ENCODE results near the gene PTPN14.
A peak's percentile ranks its signal among the peaks of the same experiment; 100 is the strongest.

The PTPN14 gene

DNA sequence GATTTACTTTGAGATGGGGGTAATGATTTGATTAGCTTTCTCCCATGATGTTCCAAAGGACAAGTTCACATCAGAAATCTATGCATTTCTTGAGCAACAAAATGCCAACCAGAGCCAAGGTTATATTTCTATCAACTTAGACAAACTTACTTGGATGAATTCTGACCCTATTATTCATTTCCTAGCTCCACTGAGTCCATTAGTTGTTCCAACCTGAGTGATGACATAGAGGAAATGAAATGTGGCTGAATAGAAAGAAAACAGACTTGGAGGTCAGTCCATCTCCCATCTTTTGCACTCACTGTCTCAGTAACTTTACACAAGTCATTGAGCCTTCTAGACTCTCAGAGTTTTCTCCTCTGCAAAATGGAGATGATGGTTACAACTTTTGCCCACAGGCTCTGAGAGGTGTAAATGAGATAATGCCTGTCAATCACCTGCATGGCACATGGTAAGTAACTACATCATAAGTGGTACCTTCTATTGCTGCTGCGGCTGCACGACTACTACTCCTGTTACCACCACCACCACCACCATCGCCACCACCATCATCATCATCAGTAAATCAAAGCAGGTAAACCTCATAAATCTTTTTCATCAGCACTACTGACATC is 98.2 kb downstream of the PTPN14 start:
- DNase-seq (ENCODE audit: low read depth), result peak; percentile 15

DNA sequence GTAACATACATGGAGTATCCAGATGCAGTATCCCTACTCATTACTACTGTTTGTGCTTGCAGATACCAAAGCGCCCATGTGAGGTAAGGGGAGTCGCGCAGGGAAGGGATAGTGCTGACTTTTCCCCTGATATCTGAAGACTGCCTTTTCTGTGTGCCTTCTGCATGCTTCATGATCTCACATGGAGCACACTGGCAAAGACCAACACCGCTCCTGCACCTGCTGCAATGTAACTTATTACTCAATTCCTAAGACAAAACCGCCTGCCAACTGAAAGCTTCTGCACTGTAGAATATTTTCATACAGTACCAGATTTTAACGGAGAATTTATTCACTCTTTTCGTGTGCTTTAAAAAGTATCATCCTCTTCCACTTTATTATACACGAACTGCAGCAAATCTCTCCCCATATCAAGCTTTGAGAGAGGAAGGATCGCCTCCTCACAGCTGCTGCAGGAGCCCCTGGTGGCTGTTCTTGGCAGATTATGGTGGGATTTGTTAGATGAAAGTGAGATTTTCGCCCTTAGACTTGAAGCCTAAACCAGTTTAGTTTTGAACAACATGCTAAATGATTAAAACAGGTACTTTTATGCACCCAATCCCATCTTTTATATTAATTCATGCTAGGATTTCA is 99.1 kb downstream of the PTPN14 start:
- DNase-seq (ENCODE audit: low read depth), result no peak

DNA sequence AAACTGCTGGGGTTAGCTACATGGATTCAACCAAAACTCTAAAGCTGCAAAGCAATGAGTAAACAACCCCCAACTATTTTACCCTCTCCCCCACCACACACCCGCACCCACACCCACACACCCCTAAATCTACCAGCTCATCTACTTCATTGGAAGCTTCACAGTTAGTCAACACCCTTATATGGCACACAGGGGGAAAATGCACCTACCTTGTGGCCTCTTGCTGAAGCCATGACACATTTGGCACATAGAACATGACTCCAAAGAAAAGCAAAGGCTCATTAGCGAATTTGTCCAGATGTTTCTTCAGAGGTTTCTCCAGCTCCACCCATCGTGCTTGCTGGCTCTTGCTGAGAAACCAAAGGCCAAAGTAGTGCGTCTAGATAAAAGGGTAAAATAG is 99.8 kb downstream of the PTPN14 start:
- DNase-seq (ENCODE audit: low read depth), result no peak

DNA sequence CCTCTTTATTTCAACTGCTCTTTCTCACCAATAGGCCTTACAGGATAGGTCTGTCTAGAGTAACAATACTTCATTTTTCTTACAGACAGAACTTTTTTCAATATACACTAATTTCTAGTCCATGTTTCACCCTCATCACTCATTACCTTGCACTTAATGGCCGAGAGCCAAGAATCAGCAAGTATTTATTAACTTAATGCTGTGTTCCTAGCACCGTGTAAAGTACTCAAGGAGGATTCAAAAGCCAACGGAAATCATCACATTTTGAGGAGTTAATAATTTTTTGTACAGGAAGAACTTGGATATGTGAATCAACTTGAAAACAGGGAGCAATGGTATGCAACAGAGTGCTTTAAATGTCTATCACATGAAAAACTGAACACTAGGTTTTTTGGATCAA is 102.0 kb downstream of the PTPN14 start:
- DNase-seq (ENCODE audit: low read depth), result no peak

DNA sequence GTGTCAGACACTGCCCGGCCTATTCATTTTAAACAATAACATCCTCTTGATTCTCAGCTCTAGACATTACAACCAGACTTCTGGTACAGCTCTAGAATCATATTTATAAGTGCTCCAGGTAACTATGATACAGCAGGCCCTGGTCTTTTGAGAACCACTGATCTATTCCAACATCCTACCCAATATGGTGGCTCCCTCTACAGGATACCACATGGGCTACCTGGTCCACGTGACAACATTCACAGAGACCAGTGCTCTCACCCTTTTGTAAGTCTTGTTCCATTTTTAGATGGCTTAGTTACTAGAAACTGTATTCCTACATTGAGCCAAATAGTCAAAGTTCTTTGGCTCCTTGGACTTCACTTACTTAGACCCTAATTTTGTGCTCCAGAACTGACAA is 102.9 kb downstream of the PTPN14 start:
- DNase-seq (ENCODE audit: low read depth), result no peak

DNA sequence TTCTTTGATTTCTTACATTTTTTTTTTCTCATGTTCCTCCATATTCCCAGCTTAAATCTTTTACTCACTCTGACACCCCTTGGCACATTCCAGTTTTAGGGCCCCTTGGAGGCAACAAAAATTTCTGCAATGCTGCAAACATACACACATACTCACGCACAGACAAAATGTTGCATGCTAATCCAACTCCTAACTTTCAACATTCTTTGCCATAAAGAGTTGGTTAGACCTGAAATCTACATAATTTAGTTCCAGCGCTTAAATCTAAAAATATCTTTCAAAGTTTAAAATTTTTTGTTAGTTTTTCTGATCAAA is 103.9 kb downstream of the PTPN14 start:
- DNase-seq (ENCODE audit: low read depth), result peak; percentile 19

DNA sequence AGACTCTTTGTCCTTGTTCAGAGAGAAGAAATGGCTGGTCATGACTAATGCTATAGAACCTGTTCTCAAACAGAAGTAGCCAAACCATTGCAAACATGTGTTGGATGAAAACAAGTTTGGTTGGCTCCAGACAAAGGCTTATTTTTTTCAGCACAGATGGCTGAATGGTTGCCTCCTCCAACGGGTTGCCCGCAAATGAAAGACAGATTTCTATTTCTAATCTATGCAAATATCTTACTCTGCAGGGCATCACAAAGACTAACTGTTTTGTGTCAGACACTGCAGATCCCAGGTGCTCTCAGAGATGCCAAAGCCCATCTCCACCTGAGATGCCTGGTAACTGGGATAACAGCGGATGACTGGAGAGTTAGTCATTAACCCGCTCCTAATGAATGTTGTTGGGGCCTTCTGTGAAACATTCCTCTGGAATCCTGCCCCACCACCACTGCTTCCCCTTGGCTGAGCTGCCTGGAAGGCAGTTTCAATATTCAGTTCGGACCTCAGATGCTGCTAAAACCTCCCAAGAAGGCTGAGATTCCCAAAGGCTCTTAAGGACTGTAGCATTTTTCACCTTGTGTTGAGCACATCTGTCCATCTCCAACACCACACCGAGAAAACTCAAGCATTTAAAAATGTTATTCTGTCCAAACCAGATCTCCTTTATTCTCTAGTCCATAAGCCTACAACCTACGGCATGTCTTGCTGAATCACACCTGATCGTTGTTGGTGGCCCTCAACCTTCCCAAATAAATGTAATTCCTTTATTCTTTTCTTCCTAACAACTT is 104.4 kb downstream of the PTPN14 start:
- DNase-seq (ENCODE audit: low read depth), result peak; percentile 68

DNA sequence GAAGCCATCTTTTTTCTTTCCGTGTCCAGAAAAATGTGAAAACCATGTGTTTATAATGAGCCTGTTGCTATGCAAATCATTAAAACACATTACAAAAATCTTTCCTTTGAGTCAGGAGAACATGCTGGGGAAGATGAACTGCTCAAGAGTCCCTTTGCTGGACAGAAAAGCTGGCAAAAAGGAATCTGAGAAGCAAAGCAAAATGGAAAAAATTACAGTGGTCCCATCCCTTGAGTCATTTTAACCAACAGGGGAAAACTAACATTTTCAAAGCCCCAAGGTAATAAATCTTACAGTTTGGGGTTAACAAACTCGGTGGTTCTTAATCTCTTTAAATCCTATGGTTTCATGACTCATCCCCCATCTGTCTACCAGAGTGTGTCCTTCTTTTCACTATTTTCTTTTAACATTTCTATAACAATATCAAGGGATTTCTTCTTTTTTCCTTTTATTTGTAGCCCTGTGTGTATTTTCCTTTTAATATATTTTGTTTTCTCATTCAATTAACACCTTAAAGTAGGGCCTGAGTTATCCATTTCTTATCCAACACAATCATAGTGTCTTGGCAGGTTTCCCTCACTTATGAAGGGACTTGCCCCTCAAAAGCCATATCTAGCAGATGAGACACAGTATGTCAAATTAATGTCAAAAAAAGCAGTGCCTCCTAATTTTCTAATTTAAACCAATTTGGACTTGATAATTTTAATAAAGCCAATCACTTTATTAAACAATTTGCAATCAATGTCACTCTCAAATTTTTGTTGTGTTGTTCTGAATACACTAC is 105.4 kb downstream of the PTPN14 start:
- DNase-seq (ENCODE audit: low read depth), result peak; percentile 66

DNA sequence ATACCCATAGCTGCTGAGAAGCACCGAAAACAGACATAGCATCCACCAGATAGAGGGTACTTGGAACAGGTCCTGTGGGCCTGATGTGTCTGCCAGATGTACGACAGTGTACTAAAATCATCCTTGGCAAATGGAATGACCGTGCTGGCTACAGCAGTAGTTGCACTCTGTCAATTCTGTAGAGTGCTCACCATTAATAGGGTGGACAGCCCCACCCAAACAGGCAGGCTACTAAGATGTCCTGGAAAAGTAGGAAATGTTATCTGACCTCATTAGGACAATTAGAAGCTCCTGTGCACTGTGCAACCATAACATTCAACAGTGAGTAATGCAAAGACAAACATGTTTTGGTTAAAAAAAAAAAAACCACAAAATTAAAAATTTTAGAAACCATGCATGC is 106.2 kb downstream of the PTPN14 start:
- peak; percentile 5 for DNase-seq (ENCODE audit: low read depth)

DNA sequence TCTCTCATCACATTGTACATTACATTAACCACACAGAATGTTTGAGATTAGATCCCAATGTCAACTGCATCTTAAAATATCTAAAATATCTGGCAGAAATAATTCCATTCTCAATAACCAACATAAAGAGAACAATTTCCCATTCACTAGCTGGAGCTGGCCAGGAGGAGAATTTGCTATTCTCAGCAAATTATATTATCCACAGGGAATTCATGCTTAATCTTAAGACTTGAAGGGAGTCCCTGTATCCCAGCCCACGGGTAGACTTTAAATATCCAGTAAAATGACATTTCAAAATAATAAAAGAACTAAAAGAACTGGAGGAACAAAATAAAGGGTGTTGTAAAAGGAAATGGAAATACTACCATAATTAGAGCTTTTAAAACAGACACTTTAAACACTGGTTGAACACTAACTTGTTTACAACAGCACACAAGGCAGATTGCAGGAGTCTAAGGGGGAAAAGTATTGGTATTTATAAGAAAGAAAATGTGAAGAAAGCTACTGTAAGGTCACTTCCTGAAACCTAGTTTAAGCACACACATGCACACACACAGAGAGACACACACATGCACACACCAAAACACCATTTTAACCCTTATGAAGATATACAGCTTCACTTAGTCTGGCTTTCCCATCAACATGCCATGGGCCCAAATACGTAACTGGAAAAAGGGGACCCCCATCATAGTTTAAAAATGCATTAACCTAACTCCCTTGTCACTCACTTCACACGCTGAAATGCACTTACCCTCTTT is 107.0 kb downstream of the PTPN14 start:
- DNase-seq (ENCODE audit: low read depth), result no peak

DNA sequence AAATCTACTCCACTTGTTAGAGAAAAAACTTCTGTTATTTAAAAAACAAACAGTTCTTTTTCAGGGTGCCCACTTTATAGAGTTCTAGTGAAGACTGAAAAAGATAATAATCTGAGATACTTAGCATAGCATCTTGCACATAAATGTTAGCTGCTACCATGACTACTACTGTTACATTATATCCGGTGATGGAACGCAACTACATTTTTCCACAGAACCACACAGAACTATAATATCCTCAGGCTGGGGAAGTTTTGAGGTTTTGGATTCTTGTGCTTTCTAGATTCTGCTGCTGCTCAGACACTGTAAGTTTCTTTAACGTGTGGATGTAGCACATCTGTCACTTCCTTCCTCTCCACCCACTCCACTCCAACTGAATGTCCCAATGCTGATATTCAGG is 110.3 kb downstream of the PTPN14 start:
- DNase-seq (ENCODE audit: low read depth), result peak; percentile 8

DNA sequence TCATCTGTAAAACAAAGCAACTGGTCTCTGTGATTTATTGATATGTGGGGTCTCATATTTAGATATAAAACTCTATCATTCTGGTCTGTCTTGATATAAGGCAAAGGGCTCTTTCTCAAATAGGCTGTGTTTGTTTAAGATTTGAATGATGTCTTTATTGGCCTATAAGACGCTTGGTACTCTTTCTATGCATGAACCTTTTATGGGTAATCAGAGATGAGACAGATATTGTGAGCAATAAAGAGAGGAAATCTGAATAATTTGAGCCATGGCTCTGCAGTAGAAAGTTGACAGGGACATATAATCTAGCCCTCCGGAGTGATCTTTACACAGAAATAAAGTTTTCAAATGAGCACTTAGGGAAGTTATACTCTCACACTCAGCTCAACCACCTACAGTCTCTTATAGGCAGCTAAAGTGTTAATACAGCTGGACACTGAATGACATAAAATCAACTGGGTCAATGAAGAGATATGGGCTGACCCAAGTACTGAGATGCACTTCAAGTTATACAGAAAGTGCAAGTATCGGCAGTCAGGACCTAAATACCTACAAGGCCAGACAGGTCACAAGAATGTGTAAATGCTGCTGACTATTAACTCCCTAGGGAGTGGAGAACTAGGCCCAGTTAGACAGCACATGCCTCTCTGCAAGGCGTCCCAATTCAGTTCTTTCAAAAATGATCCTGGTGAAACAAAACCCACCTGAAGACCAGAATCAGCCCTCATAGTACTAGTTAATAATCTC is 111.0 kb downstream of the PTPN14 start:
- no peak for DNase-seq (ENCODE audit: low read depth)

DNA sequence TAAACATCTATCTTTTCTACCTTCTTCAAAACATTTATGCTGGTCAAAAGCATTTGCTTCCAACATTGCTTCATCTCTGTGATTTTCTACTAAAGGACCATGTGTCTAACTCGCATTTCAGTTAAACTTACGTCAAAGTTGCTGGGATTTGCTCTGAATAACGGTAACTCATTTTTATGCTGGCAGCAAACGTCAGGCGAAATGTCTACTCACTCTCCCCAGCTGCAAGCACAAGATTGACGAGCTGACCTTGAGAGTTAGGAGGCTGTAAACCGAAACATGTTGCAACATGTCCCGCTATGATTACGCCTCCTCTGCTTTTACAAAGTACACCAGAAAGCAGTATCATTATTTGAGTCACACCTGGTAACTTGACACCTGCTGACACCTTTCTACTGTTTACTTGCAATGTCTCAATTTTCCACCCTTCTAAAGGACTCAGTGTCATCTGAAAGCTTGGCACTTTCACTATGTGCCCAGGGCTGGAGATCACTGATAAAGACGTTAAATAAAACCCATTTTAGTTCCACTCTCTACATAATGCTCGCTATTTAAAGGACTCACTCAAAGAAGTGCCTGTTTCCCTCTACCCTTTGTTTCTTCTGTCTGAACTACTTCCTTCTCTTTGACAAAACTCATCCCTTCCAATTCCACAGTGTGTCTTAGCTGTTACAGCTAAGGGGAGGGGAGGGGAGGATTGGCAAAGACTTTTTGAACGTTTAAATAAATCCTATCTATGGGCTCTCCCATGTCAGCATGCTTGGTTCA is 111.9 kb downstream of the PTPN14 start:
- no peak for DNase-seq (ENCODE audit: low read depth)

DNA sequence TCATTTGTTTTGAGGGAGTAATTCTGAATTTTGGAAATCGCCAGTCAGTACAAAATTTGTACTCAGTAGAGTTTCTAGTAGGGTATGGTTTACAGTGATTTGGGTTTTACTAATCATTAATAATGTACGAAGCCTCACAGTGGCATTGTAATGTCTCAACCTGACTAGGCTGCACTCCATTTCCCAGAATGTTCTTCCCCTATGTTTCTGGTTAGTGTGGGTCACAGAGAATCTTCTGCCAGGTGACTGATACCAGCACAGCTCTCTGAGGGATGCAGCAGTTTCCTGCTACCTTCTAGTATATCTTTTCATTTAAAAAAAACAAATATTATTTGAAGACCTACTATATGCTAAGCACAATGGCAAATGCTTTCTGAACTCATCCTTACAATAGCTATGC is 112.9 kb downstream of the PTPN14 start:
- no peak for DNase-seq (ENCODE audit: low read depth)

DNA sequence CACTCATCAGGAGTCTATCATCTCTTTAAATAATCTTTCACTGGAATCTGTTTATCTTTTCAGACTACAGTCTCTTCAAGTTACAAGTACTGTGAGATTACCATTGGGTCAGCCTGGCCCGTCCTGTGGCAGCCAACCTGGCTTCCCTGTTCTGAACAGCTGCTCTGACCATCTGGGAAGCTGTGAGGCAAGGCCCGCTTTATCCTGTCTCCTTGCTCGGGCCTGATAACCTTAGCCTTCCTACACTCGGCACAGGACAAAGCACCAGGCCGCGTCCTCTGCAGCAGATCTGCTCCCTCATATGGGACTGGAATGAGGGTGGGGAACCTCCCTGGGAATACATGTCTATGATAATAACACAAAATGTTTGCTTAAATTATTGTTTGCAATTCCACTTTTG is 113.3 kb downstream of the PTPN14 start:
- no peak for DNase-seq (ENCODE audit: low read depth)

DNA sequence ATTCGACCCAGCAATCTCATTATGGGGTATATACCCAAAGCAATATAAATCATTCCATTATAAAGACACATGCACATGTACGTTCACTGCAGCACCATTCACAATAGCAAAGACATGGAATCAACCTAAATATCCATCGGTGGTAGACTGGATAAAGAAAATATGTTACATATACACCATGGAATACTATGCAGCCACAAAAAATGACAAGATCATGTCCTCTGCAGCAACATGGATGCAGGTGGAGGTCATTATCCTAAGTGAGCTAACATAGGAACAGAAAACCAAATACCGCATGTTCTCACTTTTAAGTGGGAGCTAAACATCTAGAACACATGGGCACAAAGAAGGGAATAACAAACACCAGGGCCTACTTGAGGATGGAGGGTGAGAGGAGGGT is 115.5 kb downstream of the PTPN14 start:
- DNase-seq (ENCODE audit: low read depth), result no peak

DNA sequence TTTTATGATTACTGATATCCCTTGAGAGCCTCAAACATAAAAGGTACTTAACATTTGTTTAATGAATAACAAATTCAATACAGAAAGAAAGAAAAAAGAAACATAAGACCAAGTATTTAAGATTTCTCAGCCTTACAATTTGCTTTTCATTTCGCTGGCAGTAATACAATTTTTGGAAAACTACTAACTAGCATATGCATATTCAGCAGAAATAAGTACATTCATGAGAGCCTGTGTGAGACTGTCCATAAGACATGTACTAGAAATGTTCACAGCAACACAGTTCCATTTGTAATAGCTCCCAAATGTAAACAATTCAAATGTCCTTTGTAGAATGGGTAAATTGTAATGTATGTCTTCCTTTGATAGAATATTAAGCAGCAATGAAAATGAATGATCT is 119.2 kb downstream of the PTPN14 start:
- DNase-seq (ENCODE audit: low read depth), result no peak

DNA sequence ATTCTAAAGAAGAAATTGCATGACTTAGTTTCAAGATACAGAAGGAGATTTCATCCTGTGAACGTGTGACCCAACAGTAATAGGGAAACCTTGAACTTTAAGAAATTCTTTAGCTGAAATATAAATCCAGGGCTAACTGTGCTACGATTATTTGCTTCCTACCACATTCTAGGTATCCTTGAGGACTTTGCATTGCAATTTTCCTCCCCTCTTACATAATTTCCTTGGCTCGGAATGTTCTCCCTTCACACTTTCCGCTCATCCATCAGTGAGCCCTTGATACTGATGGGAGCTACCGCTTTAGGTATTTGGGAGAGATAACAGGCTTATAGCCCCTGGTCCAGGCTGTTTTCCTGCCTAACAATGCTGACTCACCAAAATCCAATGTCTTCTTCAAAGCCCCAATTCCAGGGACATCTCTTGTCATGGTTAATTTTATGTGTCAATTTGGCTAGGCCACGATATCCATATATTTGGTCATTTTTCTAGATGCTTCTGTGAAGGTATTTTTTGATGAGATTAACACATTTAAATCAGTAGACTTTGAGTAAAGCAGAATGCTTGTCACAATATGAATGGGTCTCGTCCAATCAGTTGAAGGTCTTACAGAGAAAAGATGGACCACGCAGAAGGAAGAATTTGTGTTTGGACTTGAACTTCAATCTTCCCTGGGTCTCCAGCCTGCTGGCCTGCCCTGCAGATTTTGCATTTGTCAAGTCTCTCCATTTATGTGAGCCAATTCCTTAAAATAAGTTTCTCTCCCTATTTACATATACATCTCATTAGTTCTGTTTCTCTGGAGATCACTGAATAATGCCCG is 121.2 kb downstream of the PTPN14 start:
- no peak for DNase-seq (ENCODE audit: low read depth)

DNA sequence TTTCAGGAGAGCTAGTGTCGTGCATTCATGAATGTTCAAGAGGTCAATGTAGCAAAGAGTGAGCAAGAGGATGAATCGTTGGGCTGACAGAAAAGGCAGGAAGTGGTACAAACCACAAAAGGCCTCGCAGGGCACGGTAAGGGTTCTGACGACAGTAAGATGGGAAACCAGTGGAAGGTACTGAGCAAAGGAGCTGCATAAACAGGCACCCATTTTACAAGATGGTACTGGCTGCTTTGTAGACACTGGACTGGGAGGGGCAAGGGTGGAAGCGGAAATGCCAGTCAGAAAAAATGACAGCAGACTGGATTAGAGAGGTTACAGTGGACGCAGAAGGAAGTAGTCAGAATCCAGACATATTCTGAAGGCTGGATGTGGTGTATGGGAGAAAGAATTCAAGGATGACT is 123.5 kb downstream of the PTPN14 start:
- peak; percentile 47 for DNase-seq (ENCODE audit: low read depth)

DNA sequence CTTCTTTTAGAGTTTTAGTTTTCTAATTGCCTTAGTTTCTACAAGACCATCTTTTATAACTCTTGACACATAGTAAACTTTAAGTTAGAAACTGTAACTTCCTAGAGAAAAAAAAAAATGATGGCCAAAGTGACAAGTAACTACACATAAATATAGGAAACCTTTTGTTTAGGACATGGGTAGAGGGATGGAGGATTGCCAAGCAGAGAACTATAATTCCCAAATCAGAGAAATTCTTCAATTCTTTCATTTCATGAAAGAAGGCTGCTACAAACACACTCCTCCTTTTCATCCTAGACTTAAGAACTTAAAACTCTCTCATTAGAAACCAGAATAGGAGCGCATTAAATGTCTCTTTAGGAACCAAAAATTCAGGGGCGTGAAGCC is 125.0 kb downstream of the PTPN14 start:
- DNase-seq (ENCODE audit: low read depth), result no peak
